GM12878 (cell line): Measurements from ENCODE around the gene CEP135. TPM values are rescaled to one million over a fixed set of nuclear protein-coding genes. Genes with fewer than 3 reads are reported as not detected.

Experiments used
- CTCF ChIP-seq, 3 experiments: IDR thresholded peaks in 2 of 3; conservative IDR thresholded peaks in 1 of 3; 2 replicates each; pipeline ENCODE4 v1.5.1; 2011; ENCODE audit warnings: low read depth in 3 of 3, low read length in 3 of 3, mild to moderate bottlenecking in 3 of 3, control low read depth in 2 of 3, moderate library complexity in 2 of 3, inconsistent platforms in 1 of 3, mixed read lengths in 1 of 3; ENCODE audit not compliant: control insufficient read depth in 2 of 3, insufficient read depth in 1 of 3; ENCODE audit errors: extremely low read depth in 1 of 3
- EED ChIP-seq: sonication (generic); IDR thresholded peaks from 2 replicates; pipeline ENCODE4 v1.6.1; 2016; ENCODE audit warnings: antibody characterized with exemption, low read depth
- ELK1 ChIP-seq: IDR thresholded peaks from 2 replicates; pipeline ENCODE4 v1.6.1; 2012; ENCODE audit warnings: low read depth, low read length, improper control_type of control experiment
- FOS ChIP-seq: IDR thresholded peaks from 3 replicates; pipeline ENCODE4 v1.6.1; 2011; ENCODE audit warnings: borderline replicate concordance; ENCODE audit not compliant: insufficient read length; ENCODE audit errors: extremely low read depth
- HDAC6 ChIP-seq: fragments of 200-600 bp; sonication (generic); IDR thresholded peaks from one replicate; pipeline ENCODE4 v1.8.0; 2017; ENCODE audit warnings: antibody characterized with exemption; ENCODE audit not compliant: unreplicated experiment
- HDGF ChIP-seq: fragments of 450-650 bp; IDR thresholded peaks from 2 replicates; pipeline ENCODE4 v1.6.1; 2016; ENCODE audit warnings: antibody characterized with exemption
- JUND ChIP-seq: IDR thresholded peaks from 2 replicates; pipeline ENCODE4 v1.6.1; 2012; ENCODE audit warnings: low read depth, mild to moderate bottlenecking, low read length, improper control_type of control experiment, moderate library complexity
- MXI1 ChIP-seq: fragments of 150-350 bp; IDR thresholded peaks from 2 replicates; pipeline ENCODE4 v1.6.1; 2011; ENCODE audit warnings: low read depth, mild to moderate bottlenecking, inconsistent platforms, low read length, improper control_type of control experiment
- MYB ChIP-seq: fragments of 150-350 bp; IDR thresholded peaks from 2 replicates; pipeline ENCODE4 v1.6.1; 2014; ENCODE audit warnings: mild to moderate bottlenecking, low read depth, low read length, borderline replicate concordance
- NR2C2 ChIP-seq: IDR thresholded peaks from 2 replicates; pipeline ENCODE4 v1.6.1; 2011; ENCODE audit warnings: borderline replicate concordance, low read depth; ENCODE audit not compliant: control insufficient read depth, insufficient read length
- NR2F1 ChIP-seq: fragments of 450-650 bp; conservative IDR thresholded peaks from 2 replicates; pipeline ENCODE4 v1.6.1; 2017; ENCODE audit warnings: mild to moderate bottlenecking
- PAX5 ChIP-seq: IDR thresholded peaks from 2 replicates; pipeline ENCODE4 v1.6.1; 2011; ENCODE audit warnings: low read depth, low read length, borderline replicate concordance
- RAD21 ChIP-seq: IDR thresholded peaks from 2 replicates; pipeline ENCODE4 v1.6.1; 2011; ENCODE audit warnings: mild to moderate bottlenecking, low read depth, low read length, moderate library complexity; ENCODE audit not compliant: insufficient read depth
- RUNX3 ChIP-seq: IDR thresholded peaks from 2 replicates; pipeline ENCODE4 v1.6.1; 2012; ENCODE audit warnings: low read length, inconsistent platforms
- SIN3A ChIP-seq: IDR thresholded peaks from 2 replicates; pipeline ENCODE4 v1.6.1; 2012; ENCODE audit warnings: low read depth, low read length, improper control_type of control experiment
- SIX5 ChIP-seq: IDR thresholded peaks from 2 replicates; pipeline ENCODE4 v1.6.1; 2011; ENCODE audit warnings: mild to moderate bottlenecking, low read depth, low read length, moderate library complexity; ENCODE audit not compliant: severe bottlenecking
- SPI1 ChIP-seq: IDR thresholded peaks from 2 replicates; pipeline ENCODE4 v1.6.1; 2011; ENCODE audit warnings: low read depth, mild to moderate bottlenecking, low read length, moderate library complexity, borderline replicate concordance; ENCODE audit not compliant: insufficient read depth
- STAT1 ChIP-seq: fragments of 450-650 bp; conservative IDR thresholded peaks from 2 replicates; pipeline ENCODE4 v1.6.1; 2014; ENCODE audit warnings: antibody characterized with exemption, mild to moderate bottlenecking
- USF1 ChIP-seq: IDR thresholded peaks from 2 replicates; pipeline ENCODE4 v1.6.1; 2011; ENCODE audit warnings: borderline replicate concordance, low read depth, mild to moderate bottlenecking, moderate library complexity, mixed read lengths, low read length; ENCODE audit not compliant: insufficient read depth; ENCODE audit errors: extremely low read length
- USF2 ChIP-seq: IDR thresholded peaks from 2 replicates; pipeline ENCODE4 v1.6.1; 2011; ENCODE audit warnings: low read depth, low read length, improper control_type of control experiment, borderline replicate concordance
- YBX1 ChIP-seq: fragments of 450-650 bp; IDR thresholded peaks from 2 replicates; pipeline ENCODE4 v1.6.1; 2016; ENCODE audit warnings: antibody characterized with exemption
- ZZZ3 ChIP-seq: IDR thresholded peaks from 2 replicates; pipeline ENCODE4 v1.6.1; 2011; ENCODE audit warnings: low read depth; ENCODE audit not compliant: control insufficient read depth, insufficient read length
- polyA plus RNA-seq, 11 experiments: library from polyadenylated mRNA; depleted of rRNA in 4 of 11; unstranded in 6 of 11; stranded (reverse) in 5 of 11; fragments of >200 nt; fragmentation: Nextera tagmentation in 4 of 11; fragmentation: Illumina TruSeq in 1 of 11; extraction: Ambion mirVana in 4 of 11; extraction: Trizol in 1 of 11; gene quantifications; 1 replicate in 1 of 11; 2 replicates in 10 of 11; pipeline versions ENCODE4 v1.2.1 to v1.2.3, GENCODE V29; 2011 to 2016; ENCODE audit warnings: inconsistent platforms in 2 of 11, missing spikeins in 2 of 11, low read depth in 1 of 11
- total RNA-seq, 4 experiments: library from RNA; depleted of rRNA in 3 of 4; stranded (reverse); fragments of >200 nt in 3 of 4; fragmentation: Illumina TruSeq in 1 of 4; extraction: Trizol in 1 of 4; gene quantifications; 2 replicates each; pipeline versions ENCODE4 v1.2.1 to v1.2.3, GENCODE V29; 2013 to 2021
- TF ChIP-seq, protein P1 (sequence below): IDR thresholded peaks from 2 replicates; pipeline ENCODE4 v1.6.1; 2012; ENCODE audit warnings: low read depth, low read length, improper control_type of control experiment

CEP135 gene
- total and polyA plus RNA-seq, 10 of the 15 experiments (the other 5 are each of a cell fraction or from before 2014, with no cell fraction given) = 2.9 to 13.6 (median 10.1) TPM

DNA sequence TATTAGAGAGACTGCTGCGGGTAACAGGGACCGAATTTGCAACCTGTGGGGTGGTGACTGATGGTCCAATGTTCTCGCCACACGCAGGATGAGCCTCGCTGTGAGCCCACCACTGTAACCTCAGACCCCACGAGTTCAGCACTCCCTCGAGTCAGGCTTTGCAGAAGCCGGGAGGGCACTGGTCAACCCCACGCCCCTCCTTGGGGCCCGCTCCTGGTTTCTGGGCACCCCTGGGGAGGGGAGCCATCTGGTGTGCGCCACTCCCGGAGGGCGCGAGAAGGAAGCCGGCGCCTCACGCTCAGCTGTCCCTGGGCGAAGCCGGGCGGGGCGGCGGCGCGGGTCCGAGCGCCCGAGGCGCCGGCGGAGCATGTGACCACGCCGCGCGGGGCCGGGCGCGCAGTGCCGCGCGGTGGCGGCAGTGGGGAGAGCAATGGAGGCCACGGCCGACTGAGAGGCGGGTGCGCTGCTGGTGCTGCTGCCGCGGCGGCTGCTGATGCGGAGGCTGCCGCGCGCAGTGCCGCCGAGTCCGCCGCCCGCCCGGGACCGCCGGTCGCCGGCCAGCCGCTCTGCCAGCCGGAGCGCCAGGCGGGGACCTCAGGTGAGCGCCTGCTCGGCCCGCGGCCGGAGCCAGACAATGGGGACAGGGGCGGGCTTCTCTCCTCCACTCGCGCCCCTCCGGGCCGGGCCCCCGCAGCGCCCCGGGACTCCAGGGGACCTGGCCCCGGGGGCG lies 100.1 kb downstream of the CEP135 start (continued):
- no peak for TF ChIP-seq SPI1
- no peak; the same call in 1 of the 2 replicates for TF ChIP-seq RUNX3
- TF ChIP-seq NR2F1 = 0 out of 2 replicates have a peak, but pooled peaks have one; percentile 31
- TF ChIP-seq HDGF = no peak
- TF ChIP-seq, protein P1, sequence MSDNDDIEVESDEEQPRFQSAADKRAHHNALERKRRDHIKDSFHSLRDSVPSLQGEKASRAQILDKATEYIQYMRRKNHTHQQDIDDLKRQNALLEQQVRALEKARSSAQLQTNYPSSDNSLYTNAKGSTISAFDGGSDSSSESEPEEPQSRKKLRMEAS = no peak
- TF ChIP-seq FOS = no peak
- peak; percentile 17 to 70 (median 60); a peak in 3 of 6 replicates for TF ChIP-seq CTCF (IDR thresholded peaks at IDR 0.05 in 2 of 3, conservative IDR thresholded peaks at IDR 0.05 in 1 of 3; ENCODE audit: control insufficient read depth in 2 of 3, extremely low read depth in 1 of 3, insufficient read depth in 1 of 3, low read depth in 3 of 3, low read length in 3 of 3)
- TF ChIP-seq ZZZ3 = no peak
- TF ChIP-seq YBX1 = no peak
- peak; percentile 52 for TF ChIP-seq RAD21
- TF ChIP-seq ELK1 = no peak
- TF ChIP-seq USF1 = peak; percentile 77
- TF ChIP-seq SIX5 = no peak
- TF ChIP-seq USF2 = no peak; the same call in 1 of the 2 replicates
- TF ChIP-seq MYB = no peak
- 0 out of 2 replicates have a peak, but pooled peaks have one; percentile 49 for TF ChIP-seq MXI1
- no peak for TF ChIP-seq NR2C2
- no peak; the same call in 1 of the 2 replicates for TF ChIP-seq PAX5
- no peak for TF ChIP-seq SIN3A
- TF ChIP-seq HDAC6 = peak; percentile 65
- TF ChIP-seq STAT1 = no peak
- no peak for TF ChIP-seq EED
- no peak for TF ChIP-seq JUND
